Measurements from ENCODE around the gene BMP6. TPM values are rescaled to one million over a fixed set of nuclear protein-coding genes. Genes with fewer than 3 reads are reported as not detected.

BMP6 gene
- polyA plus RNA-seq, 1 donor from 2014 or later = 2.4 TPM

DNA sequence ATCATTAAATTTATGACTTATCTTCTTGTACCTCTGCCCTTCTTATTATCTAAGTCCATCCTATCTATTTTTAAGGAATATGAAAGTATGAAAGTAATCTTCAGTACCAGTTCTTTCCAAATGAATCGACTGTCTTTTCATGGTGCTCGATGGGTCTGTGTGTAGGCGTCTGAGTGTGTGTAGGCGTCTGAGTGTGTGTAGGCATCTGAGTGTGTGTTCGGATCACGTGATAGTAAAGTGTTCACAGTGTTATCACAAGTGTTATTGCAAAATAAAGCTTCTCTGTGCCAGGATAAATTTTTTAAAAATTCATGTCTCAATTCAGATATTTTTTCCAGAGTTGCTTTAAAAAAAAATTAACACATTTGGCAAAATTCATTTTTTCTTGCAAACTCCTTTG lies 58.3 kb downstream of the BMP6 start:
- Histone ChIP-seq H4K20me1 (ENCODE audit: insufficient read depth) (no peaks in the 10 kb centered on the region), H3K9ac (ENCODE audit: low read length) (no peak overlapping the region), H3K27ac (ENCODE audit: low read length) (no peak overlapping the region), H2AFZ (ENCODE audit: low read depth, low read length) (no peak overlapping the region), H3K9me3 (ENCODE audit: low read length) (no peaks in the 10 kb centered on the region), H3K4me2 (ENCODE audit: low read length) (no peak overlapping the region), H3K27me3 (ENCODE audit: insufficient read depth, low read depth, low read length) (no peaks in the 10 kb centered on the region), H3K79me2 (replicated peaks; ENCODE audit: insufficient read depth, low read length) (no peaks in the 10 kb centered on the region), H3K4me3 (ENCODE audit: low read length) (no peak overlapping the region), H3K36me3 (ENCODE audit: insufficient read depth, low read length) (no peaks in the 10 kb centered on the region), H3K9me2 (ENCODE audit: insufficient read depth, low read length) (no peaks in the 10 kb centered on the region), H3F3A (ENCODE audit: insufficient read depth, low read length, poor library complexity, severe bottlenecking) (no peaks in the 10 kb centered on the region)
- TF ChIP-seq, protein P1, sequence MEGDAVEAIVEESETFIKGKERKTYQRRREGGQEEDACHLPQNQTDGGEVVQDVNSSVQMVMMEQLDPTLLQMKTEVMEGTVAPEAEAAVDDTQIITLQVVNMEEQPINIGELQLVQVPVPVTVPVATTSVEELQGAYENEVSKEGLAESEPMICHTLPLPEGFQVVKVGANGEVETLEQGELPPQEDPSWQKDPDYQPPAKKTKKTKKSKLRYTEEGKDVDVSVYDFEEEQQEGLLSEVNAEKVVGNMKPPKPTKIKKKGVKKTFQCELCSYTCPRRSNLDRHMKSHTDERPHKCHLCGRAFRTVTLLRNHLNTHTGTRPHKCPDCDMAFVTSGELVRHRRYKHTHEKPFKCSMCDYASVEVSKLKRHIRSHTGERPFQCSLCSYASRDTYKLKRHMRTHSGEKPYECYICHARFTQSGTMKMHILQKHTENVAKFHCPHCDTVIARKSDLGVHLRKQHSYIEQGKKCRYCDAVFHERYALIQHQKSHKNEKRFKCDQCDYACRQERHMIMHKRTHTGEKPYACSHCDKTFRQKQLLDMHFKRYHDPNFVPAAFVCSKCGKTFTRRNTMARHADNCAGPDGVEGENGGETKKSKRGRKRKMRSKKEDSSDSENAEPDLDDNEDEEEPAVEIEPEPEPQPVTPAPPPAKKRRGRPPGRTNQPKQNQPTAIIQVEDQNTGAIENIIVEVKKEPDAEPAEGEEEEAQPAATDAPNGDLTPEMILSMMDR (IDR thresholded peaks at IDR 0.05; ENCODE audit: poor library complexity, severe bottlenecking) = no peak
- TF ChIP-seq REST (IDR thresholded peaks at IDR 0.05; ENCODE audit: borderline replicate concordance) (no peak), TAF1 (IDR thresholded peaks at IDR 0.05; ENCODE audit: low read depth) (no peak), EZH2 (IDR thresholded peaks at IDR 0.05; ENCODE audit: borderline replicate concordance, insufficient read depth, low read length, poor library complexity, severe bottlenecking) (no peak), RAD21 (conservative IDR thresholded peaks at IDR 0.05) (no peak), EP300 (conservative IDR thresholded peaks at IDR 0.05; ENCODE audit: poor library complexity, severe bottlenecking) (no peak), MXI1 (conservative IDR thresholded peaks at IDR 0.05; ENCODE audit: poor library complexity, severe bottlenecking) (no peak), SMC3 (conservative IDR thresholded peaks at IDR 0.05; ENCODE audit: poor library complexity) (no peak), POLR2AphosphoS5 (IDR thresholded peaks at IDR 0.05) (no peak)

- no peaks in the 10 kb centered on the region for H3F3A ChIP-seq (ENCODE audit: insufficient read depth, low read length, poor library complexity, severe bottlenecking)
- TF ChIP-seq, protein P1 (IDR thresholded peaks at IDR 0.05; ENCODE audit: poor library complexity, severe bottlenecking) = no peak
- no peak for TF ChIP-seq REST (IDR thresholded peaks at IDR 0.05; ENCODE audit: borderline replicate concordance)
- no peak for TF ChIP-seq TAF1 (IDR thresholded peaks at IDR 0.05; ENCODE audit: low read depth)
- no peak for TF ChIP-seq MXI1 (conservative IDR thresholded peaks at IDR 0.05; ENCODE audit: poor library complexity, severe bottlenecking)
- TF ChIP-seq EP300 (conservative IDR thresholded peaks at IDR 0.05; ENCODE audit: poor library complexity, severe bottlenecking) = no peak
- TF ChIP-seq EZH2 (IDR thresholded peaks at IDR 0.05; ENCODE audit: borderline replicate concordance, insufficient read depth, low read length, poor library complexity, severe bottlenecking) = no peak
- no peak overlapping the region for H3K9ac ChIP-seq (ENCODE audit: low read length)
- no peaks in the 10 kb centered on the region for H3K9me2 ChIP-seq (ENCODE audit: insufficient read depth, low read length)
- no peaks in the 10 kb centered on the region for H3K79me2 ChIP-seq (replicated peaks; ENCODE audit: insufficient read depth, low read length)
- H3K36me3 ChIP-seq (ENCODE audit: insufficient read depth, low read length) = no peaks in the 10 kb centered on the region
- no peaks in the 10 kb centered on the region for H3K9me3 ChIP-seq (ENCODE audit: low read length)
- H3K4me2 ChIP-seq (ENCODE audit: low read length) = no peak overlapping the region
- H3K4me3 ChIP-seq (ENCODE audit: low read length) = no peak overlapping the region
- H3K27me3 ChIP-seq (ENCODE audit: insufficient read depth, low read depth, low read length) = no peaks in the 10 kb centered on the region
- H4K20me1 ChIP-seq (ENCODE audit: insufficient read depth) = no peaks in the 10 kb centered on the region
- no peak overlapping the region for H3K27ac ChIP-seq (ENCODE audit: low read length)
- no peak overlapping the region for H2AFZ ChIP-seq (ENCODE audit: low read depth, low read length)
These were observed 58.8 kb downstream of the BMP6 start for GRCh38 chr6:7784706-7785105.

All from neural cell (in vitro differentiated cells).